LNCAP (cell line): ENCODE results near the gene SULT1B1.

Experiments
- CTCF ChIP-seq: fragments of 450-650 bp; IDR thresholded peaks from 2 replicates; pipeline ENCODE4 v1.5.1; 2017; ENCODE audit warnings: mild to moderate bottlenecking

Gene SULT1B1

GRCh38 chr4:69763233-69763632 lies 2.8 kb upstream of the SULT1B1 start:
- TF ChIP-seq CTCF, result no peak

- no peak for TF ChIP-seq CTCF
These were observed 1.2 kb downstream of the SULT1B1 start for GRCh38 chr4:69759189-69759604.

GRCh38 chr4:69757464-69757863 lies 3.0 kb downstream of the SULT1B1 start:
- no peak for TF ChIP-seq CTCF

- TF ChIP-seq CTCF, result no peak
These were observed 5.4 kb downstream of the SULT1B1 start for GRCh38 chr4:69754926-69755580.

GRCh38 chr4:69753686-69754085 lies 6.7 kb downstream of the SULT1B1 start:
- TF ChIP-seq CTCF, result no peak

GRCh38 chr4:69750346-69750745 lies 10.1 kb downstream of the SULT1B1 start:
- TF ChIP-seq CTCF, result no peak

- no peak for TF ChIP-seq CTCF
These were observed 10.6 kb downstream of the SULT1B1 start for GRCh38 chr4:69749771-69750170.

- no peak for TF ChIP-seq CTCF
These were observed 12.2 kb downstream of the SULT1B1 start for GRCh38 chr4:69748173-69748572.
